Left renal cortex interstitium (tissue), 4 donors: ENCODE measurements around the gene PTGER2. TPM values are rescaled to one million over a fixed set of nuclear protein-coding genes. Genes with fewer than 3 reads are reported as not detected.

Experiments used
- DNase-seq, 4 donors: peaks; one replicate each; pipeline ENCODE4 v3.0.0-alpha.2; 2013; ENCODE audit warnings: low read depth in 4 of 4, low spot score in 2 of 4, missing footprints in 1 of 4
- polyA plus RNA-seq, 4 donors: library from polyadenylated mRNA; unstranded; fragments of 120-200 nt; gene quantifications; one replicate each; pipeline ENCODE4 v1.2.1, GENCODE V29; 2013; ENCODE audit not compliant: insufficient read length in 4 of 4

PTGER2 gene
- polyA plus RNA-seq, 4 donors: 5.6 to 6.5 (median 6.2) TPM

DNA sequence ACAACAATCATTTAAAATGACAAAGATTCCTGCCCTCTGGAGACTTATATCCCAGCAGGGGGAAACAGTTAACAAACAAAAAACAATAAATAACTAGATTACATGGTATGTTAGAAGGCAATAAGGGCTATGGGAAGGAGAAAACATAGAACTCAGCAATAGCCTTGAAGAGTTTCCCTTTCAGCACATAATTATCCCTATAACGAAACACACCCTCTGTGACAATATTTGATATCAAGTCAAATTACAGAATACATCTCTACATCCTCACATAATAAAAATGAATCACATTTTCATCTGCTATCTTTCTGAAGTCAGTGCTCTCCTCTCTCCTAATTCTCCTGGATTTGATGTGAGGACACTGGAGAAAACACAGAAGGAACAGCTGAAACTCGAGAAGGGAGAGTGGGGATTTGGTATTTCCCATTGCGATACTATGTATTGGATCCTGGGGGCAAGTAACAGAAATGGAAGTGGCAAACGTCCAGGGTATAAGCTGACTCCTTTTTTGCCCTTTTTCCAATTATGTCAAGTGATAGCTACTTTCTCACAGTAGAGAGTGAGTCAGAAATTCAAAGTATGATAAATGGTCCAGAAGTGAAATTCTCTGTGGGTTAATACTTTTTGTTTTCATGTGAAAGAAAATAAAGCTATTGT, 9.7 kb upstream of the PTGER2 start:
- no peak for DNase-seq

DNA sequence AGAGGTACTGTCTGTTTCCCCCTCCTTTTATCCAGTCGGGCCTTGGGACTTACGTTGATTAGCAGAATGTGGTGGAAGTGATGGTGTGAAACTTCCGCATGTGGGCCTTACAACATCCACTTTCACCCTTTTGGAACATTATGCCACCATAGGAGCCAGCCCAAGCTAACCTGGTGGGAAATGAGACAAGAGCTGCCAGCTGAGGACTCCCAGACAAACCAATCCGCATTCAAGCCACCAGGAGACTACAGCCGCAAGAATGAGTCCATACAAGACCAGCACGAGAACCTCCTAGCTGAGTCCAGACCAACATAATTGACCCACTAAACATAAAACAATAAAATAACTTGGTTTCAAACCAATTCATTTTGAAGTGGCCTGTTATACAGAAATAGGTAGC, 9.1 kb upstream of the PTGER2 start:
- DNase-seq: no peak

DNA sequence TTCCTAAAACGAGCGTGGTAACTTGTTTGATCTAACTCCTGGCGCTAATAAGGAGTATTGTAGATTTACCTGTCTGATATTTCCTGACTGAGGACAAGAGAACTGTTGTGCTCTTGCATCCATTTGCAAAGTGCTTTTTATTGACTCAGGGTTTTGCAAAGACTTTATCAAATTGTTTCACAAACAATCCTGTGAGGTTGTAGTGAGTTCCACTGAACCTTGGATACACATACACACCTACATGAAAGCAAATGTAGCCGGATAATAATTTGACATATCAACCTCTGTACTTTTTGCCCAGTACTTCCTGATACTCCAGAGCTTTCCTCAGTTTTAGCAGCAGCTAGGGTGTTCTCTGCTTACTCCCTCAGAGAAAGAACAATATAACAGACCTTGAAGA, 6.7 kb upstream of the PTGER2 start:
- no peak for DNase-seq

DNA sequence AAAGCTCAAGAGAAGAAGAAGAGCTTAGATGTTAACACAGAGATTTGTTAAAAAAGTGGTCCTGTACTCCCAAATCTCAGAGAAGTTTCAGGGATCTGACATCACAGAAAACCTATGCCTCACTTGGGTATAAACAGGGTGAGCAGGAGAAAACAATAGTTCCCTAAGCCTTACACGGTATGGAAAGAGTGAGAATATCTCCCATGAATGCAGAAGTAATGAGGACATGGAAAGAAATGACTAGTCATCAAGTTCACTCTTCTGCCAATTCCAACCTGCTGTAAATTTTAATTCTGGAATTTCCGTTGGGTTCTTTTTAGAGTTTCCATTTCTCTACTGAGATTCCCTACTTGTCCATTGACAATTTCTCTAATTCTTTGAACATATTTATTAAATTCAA, 6.2 kb upstream of the PTGER2 start:
- no peak for DNase-seq

DNA sequence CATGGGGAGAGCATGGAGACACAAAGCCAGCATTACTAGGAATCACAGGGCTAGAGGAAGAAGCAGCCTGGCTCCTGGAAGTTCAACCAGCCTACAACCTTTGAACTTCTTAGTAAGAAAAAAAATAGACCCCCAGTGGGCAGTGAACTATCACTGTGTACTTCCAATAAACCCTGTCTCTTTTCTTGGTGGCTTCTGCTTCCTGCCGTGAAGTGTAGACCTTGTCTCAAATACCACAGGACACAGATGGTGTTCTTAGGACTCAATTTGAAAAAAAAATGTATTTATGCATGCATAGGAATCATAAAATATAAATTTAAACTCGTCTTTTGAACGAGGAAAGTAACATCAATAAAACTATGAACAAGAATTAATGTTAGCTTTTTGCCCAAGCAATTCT, 3.6 kb upstream of the PTGER2 start:
- DNase-seq: no peak

DNA sequence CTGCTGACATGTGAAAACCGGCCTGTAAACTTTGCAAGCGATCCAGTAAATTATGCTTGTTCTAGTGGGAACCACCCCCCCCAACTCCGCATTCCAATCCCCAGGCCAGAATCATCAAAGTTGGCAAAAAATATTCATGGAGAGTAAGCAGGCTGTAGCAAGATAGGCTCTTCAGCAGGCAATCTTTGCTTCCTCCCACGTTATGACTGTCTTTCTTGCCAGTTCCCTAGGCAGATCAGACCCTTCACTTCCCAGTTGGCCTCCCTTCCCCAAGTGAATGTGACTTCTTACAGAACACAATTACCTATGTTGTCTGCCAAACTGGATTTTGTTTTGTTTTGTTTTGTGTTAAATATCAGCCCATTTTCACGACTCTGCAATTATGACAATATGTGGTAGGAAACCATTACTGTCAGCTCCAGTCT, 1.2 kb upstream of the PTGER2 start:
- no peak for DNase-seq

DNA sequence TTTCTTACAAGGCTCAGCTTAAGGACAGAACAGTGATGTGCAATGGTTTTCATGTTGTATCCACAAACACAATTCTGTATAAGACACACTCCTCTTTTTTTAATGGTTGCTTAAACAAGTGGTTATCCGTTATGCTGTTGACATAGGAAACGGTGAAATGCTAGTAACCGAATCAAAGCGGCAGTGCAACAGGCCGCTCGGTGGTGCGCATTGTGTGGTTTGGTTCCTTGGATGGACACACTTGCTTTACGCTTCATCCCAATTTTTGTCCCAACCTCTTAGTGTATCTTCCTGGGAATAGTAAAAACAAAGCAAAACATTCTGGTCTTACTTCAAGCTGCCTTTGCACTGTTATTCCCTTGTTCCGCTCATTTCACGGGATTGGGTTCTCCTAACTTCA, 650 bp upstream of the PTGER2 start:
- peak in 1 of 4 donors; percentile 28 for DNase-seq

DNA sequence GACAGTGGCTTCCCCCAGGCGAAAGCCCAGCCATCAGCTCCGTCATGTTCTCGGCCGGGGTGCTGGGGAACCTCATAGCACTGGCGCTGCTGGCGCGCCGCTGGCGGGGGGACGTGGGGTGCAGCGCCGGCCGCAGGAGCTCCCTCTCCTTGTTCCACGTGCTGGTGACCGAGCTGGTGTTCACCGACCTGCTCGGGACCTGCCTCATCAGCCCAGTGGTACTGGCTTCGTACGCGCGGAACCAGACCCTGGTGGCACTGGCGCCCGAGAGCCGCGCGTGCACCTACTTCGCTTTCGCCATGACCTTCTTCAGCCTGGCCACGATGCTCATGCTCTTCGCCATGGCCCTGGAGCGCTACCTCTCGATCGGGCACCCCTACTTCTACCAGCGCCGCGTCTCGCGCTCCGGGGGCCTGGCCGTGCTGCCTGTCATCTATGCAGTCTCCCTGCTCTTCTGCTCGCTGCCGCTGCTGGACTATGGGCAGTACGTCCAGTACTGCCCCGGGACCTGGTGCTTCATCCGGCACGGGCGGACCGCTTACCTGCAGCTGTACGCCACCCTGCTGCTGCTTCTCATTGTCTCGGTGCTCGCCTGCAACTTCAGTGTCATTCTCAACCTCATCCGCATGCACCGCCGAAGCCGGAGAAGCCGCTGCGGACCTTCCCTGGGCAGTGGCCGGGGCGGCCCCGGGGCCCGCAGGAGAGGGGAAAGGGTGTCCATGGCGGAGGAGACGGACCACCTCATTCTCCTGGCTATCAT, 663 bp downstream of the PTGER2 start:
- peak in 1 of 4 donors; percentile 35 for DNase-seq

DNA sequence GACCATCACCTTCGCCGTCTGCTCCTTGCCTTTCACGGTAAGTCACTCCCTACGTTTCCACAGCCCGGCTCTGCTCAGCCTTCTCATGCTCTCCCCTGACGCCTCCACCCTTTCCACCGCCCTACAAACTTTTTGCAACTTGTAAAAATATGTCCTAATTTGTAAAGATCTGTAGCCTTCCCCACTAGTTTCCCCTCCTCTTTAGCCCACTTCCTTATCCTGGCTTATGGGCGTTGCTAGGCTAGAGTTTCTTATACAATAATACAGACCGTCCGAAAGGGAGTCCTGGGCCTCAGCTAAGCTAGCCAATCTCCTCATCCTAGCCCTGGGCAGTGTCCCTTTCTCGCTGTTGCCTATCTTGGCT, 1.2 kb downstream of the PTGER2 start:
- no peak for DNase-seq

DNA sequence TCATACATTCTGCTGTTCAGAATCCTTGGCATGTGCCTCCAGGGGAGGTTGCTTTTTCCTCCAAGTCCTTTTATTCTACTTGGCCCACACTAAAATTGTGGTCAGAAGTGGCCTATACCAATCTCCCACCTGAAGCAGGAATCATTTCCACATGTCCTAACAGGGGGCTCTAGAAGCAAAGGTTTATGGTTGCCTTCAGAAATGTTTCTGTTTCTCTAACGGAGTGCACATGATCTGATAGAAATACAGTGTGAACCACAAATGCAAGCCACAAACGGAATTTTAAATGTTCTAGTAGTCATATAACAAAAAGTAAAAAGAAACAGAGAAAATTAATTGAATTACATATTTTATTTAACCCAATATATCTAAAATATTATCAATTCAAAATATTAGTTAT, 4.0 kb downstream of the PTGER2 start:
- no peak for DNase-seq

DNA sequence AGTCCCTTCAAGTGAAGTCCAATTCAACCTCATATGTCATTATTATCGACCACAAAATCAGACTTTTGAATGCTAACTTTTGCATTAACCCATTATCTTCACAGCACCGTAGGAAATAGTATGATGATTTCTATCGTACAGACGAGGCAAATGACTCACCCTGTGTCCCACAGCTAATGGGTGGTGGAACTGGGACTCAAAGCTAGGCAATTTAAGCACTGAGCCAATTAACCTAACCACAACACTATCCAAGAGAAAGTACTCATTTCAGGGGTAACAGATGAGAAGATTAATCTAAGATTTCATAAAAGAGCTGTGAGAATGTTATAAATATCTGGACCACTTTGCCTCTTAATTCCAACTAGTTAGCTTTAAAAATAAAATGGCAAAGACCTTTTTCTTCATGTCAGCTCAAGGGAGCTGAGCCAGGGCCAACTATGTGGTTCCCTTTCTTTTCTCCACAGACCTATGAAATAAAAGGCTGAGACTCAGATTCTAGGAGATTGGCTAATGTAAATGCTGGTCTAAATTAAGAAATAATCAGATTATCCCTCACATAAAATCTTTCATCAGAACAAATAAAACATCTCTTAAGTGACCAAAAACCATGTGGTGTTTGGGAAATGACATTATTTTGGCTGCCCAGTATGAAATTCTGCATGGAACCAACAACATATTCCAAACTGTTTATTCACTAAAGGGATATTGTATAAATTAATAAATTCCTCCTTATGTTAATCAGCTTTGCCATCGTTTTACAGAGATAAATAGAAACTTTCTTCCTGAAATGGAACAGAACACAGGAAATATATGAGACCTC, 4.9 kb downstream of the PTGER2 start:
- no peak for DNase-seq

DNA sequence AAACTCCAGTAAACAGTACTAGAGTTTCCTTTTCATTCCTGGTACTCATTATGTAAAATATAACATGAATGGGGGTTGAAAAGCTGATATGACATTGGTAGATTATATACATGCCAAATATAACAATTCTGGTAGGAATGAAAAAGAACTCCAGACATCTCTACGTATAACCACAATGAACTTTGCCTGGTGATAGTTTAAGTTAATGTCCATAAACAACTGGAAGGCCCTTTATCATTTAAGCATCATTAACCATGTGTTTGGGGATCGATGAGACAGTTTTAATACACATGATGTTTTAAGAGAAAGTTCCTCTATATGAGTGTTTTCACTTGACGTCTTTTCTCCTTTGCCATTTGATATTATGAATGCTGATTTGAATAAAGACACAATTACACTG, 5.8 kb downstream of the PTGER2 start:
- DNase-seq: no peak

DNA sequence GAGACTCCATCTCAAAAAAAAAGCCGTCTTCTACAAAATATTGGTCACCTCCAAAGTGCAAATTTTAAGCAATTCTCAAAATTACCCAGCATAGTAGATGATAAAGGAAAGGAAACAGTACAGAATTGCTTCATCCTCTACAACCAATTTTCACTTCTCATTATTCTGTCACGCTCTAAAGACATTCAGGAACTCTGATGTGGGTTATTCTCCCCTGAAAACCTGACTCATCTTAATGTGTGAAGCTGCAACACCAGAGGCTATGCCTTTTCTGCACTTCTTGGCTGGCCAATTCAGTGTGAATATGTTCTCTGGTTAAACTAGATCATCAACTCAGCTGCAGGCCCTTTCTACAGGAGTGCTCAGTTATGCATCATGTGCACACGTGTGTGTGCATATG, 11.0 kb downstream of the PTGER2 start:
- DNase-seq: no peak

DNA sequence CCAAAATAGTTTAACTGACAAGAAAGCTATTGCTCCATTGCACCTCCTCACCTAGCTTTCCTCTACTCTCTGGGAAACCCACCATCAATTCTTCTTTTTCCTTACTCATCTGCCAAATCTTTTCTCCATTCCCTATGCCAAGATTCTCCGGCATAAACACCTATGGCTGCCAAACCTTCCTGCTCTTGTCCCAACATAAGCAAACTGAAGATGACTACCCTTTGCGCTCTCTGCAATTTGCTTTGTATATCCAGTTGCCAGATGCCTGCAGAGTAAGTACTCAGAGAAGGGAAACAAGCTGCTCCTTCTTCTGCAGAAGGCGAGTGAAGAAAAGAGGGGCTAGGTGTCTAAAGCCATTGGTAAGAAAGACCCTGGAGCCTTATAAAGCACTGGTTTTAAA, 11.5 kb downstream of the PTGER2 start:
- DNase-seq: no peak

DNA sequence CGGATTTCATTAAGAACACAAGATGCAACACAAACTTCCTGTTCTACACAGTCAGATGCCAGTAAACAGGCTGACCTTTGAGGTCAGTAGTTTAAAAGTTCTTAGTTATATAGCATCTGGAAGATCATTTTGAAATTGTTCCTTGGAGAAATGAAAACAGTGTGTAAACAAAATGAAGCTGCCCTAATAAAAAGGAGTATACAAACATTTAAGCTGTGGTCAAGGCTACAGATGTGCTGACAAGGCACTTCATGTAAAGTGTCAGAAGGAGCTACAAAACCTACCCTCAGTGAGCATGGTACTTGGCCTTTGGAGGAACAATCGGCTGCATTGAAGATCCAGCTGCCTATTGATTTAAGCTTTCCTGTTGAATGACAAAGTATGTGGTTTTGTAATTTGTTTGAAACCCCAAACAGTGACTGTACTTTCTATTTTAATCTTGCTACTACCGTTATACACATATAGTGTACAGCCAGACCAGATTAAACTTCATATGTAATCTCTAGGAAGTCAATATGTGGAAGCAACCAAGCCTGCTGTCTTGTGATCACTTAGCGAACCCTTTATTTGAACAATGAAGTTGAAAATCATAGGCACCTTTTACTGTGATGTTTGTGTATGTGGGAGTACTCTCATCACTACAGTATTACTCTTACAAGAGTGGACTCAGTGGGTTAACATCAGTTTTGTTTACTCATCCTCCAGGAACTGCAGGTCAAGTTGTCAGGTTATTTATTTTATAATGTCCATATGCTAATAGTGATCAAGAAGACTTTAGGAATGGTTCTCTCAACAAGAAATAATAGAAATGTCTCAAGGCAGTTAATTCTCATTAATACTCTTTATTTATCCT, 13.5 kb downstream of the PTGER2 start:
- no peak for DNase-seq

DNA sequence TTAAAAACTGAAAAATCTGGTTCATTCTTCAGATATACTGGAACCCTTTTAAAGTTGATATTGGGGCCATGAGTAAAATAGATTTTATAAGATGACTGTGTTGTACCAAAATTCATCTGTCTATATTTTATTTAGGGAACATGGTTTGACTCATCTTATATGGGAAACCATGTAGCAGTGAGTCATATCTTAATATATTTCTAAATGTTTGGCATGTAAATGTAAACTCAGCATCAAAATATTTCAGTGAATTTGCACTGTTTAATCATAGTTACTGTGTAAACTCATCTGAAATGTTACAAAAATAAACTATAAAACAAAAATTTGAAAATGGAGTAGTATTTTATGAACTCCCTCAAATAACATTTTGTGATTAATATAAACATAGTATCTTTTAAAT, 14.2 kb downstream of the PTGER2 start:
- DNase-seq: no peak

DNA sequence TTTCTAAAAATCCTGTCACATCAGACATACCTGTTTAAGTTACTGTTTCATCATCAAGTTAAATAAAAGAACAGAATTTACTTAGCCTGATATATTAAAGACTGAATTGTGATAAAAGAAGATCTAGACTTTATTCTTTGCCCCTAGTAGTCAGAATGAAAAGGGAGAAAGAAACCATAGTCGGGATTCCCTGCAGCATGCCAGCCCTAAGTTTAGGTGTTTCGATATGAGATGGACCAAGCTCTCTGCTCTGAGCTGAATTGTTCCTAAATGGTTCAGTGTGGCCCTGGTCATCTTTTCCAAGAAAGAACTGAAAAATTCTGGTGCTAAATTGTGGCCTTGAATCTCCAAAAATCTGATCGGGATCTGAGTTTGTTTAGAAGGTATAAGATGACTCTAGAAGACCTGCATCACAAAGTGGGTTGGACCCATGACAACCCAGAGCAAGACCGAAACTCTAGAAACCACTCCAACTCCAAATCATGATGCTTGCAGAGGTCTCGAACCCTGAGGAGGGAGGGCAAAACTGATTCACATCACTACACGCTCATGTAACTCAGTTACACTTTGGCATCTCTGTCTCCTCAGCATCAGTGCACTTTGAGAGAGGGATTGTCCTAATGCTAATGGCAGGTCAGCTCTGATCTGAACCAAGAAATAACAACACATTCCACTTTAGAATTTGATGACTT, 15.7 kb downstream of the PTGER2 start:
- DNase-seq: no peak

DNA sequence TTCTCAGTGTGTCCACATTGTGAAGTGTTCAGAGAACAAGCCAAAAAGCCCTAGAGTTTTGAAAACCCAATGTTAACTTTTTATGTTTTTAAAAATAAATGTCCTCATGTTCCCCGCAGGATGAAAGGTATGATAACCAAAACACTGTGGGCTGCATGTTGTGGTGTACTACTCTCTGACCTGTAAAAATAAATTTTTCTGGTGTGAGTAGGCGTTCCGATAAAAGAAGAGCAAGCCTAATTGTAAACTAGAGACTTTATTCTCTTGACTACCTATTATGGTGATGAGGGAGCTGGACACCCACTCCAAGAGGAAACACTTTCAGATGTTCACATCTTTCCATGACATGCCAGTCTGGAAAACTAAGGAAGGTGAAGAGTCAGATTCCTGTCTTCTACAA, 18.2 kb downstream of the PTGER2 start:
- no peak for DNase-seq

DNA sequence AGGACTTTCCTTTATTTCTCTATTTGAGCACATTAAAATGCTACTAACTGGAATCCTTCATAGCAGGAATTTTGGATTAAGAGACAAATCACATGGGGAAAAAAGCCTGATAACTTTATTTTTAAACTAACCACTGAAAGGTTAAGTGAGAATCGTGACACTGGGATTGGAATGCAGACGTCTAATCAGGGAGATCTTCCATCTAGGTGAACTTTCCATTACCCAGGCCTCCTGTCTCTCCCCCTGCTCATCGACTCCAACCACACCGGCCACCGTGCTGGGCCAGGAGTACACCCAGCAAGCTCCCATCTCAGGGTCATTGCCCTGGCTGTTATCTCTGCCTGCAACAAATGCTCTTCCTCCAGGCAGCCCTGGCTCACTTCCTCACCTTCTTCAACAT, 19.0 kb downstream of the PTGER2 start:
- no peak for DNase-seq
